ENCODE measurements around the gene CA5B. TPM values are rescaled to one million over a fixed set of nuclear protein-coding genes. Genes with fewer than 3 reads are reported as not detected.

Gene CA5B
- total RNA-seq, 1 experiment from 2014 or later = 4.2 TPM

Other genes with a start within 250 kb of the CA5B start
- gene PIR, start 244.9 kb upstream of the CA5B start, total RNA-seq (2014; rRNA removed; shearing (Covaris generic); ENCODE audit: low replicate concordance) = 80.0 and 95.2 TPM in 2 replicates
- 0.71 TPM in 1 of 2 replicates, not detected in the other for gene BMX, start 237.5 kb upstream of the CA5B start, total RNA-seq (2014; rRNA removed; shearing (Covaris generic); ENCODE audit: low replicate concordance)
- 0.06 TPM in 1 of 2 replicates, not detected in the other for gene ACE2, start 137.3 kb upstream of the CA5B start, total RNA-seq (2014; rRNA removed; shearing (Covaris generic); ENCODE audit: low replicate concordance)
- 5.8 and 6.5 TPM in 2 replicates for gene CLTRN, start 73.5 kb upstream of the CA5B start, total RNA-seq (2014; rRNA removed; shearing (Covaris generic); ENCODE audit: low replicate concordance)
- gene ZRSR2, start 52.2 kb downstream of the CA5B start, total RNA-seq (2014; rRNA removed; shearing (Covaris generic); ENCODE audit: low replicate concordance) = 0.72 TPM in 1 of 2 replicates, not detected in the other
- 61.4 and 104 TPM in 2 replicates for gene AP1S2, start 116.5 kb downstream of the CA5B start, total RNA-seq (2014; rRNA removed; shearing (Covaris generic); ENCODE audit: low replicate concordance)

All from Caki2 (cell line).